ENCODE measurements around the gene SPINT2.
"Not testable (repeated sequence)": the region's sequence is repeated elsewhere in the genome, so short reads cannot be mapped to it uniquely, and the experiment has no call there.

SPINT2 gene, protein sequence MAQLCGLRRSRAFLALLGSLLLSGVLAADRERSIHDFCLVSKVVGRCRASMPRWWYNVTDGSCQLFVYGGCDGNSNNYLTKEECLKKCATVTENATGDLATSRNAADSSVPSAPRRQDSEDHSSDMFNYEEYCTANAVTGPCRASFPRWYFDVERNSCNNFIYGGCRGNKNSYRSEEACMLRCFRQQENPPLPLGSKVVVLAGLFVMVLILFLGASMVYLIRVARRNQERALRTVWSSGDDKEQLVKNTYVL

DNA sequence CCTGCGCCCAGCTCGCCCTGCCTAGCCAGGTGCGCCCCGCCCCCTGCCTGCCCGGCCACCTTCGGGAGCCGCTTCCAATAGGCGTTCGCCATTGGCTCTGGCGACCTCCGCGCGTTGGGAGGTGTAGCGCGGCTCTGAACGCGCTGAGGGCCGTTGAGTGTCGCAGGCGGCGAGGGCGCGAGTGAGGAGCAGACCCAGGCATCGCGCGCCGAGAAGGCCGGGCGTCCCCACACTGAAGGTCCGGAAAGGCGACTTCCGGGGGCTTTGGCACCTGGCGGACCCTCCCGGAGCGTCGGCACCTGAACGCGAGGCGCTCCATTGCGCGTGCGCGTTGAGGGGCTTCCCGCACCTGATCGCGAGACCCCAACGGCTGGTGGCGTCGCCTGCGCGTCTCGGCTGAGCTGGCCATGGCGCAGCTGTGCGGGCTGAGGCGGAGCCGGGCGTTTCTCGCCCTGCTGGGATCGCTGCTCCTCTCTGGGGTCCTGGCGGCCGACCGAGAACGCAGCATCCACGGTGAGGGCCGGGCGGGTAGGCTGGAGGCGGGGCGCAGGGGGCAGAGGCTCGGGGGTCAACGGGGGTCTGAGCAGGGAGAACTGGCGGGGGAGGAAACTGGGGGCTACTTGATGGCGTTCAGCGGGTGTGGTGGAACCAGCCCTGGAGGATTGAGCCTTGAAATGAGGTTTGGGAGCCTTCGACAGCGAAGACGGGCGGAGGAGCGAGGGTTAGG lies at the start of gene SPINT2:
TSS of gene SPINT2 (plus strand) at position 88 of the 727 bp plus-strand sequence. CDS start at position 408, 320 bp downstream.
- peak; percentile 96 to 99 for DNase-seq

DNA sequence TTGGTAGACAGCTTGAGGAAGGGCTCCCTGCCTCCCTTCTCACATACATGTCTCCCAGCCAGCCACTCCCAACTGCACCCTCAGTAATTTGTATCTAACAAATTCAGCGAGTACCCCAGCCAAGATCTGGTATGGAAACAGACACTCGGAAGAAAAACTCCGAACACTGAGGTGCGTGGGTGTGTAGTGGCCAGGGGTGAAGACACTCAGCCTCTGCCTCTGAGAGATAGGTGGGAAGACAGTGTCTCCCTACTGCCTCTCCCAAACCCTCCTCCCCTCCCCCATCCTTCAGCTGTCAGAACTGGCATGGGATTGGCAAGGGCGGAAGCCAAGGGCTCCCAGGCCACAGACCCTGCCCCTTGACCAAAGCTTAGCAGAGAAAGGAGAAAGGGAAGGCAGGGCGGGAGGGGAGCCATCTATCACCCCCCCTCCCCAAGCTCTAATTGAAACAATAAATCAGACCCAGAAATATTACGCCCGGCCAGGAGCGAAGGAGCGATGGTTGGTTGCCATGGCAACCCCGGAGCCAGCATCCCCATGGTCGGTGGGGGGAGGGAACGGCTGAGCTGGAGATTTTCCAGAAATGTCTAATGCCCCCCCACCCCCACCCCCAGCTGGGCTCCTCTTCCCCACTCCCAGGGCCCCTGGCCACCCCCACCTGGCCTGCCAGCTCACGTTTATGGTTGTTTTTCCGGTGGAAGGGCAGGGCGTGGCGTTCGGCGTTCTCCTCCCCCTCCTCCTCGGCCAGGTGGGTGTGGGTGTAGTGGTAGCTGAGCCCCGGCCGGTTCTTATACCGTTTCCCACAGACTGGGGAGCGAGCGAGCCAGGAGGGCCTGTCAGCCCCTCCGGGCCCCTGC lies 47.4 kb upstream of the SPINT2 start:
- no peak for DNase-seq

- no peak for DNase-seq
Measured at GRCh38 chr19:38218204-38218603, 46.2 kb upstream of the SPINT2 start.

DNA sequence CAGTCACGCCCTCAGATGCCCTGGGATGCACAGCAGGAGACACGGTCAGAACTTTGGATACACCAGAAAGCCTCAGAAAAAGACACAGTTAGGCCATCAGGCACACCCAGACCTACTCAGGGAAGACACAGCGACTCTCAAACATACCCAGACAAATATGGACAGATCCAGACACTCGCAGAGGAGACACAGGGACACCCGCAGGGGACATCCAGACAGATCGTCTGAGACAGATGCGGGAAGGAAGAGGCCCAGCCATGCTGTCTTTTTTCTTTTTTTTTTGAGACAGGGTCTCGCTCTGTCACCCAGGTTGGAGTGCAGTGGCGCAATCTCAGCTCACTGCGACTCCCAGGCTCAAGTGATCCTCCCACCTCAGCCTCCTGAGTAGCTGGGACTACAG lies 45.2 kb upstream of the SPINT2 start:
- no peak for DNase-seq

GRCh38 chr19:38221421-38221820 lies 43.0 kb upstream of the SPINT2 start:
- DNase-seq: no peak

DNA sequence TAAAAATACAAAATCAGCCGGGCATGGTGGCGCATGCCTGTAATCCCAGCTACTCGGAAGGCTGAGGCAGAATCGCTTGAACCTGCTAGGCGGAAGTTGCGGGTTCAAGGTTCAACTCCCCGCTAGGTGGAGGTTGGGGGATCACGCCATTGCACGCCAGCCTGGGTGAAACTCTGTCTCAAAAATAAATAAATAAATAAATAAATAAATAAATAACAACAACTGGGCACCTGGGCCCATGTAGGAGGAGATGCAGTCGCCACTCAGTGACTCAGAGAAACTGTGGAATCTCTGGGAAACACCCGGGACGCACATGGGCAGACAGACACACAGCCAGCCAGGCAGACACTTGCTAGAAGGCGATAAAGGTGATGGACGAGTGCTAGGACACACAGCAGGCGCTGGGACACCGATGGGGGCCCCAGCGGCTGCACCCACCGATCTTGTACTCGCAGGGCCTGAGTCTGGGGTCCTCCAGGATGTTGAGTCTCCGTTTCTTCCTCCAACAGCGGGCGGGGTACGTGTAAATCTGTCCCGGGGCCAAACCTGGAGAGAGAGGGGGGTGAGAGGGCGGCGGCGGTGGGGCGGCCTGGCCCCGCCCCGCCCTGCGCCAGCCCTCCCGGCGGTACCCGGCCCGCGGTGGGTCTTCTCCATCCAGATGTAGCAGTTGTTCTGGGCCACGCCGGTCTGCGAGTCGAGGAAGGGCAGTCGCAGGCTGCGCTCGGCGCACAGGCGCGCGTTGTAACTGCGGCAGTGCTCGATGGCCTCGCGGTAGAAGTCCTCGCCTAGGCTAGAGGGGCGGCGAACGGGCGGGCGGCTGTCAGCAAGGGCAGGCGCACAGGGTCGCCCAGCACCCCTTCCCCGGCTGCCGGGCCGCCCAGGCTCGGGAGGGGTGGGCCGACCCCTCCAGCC lies 42.2 kb upstream of the SPINT2 start:
- DNase-seq: no peak

DNA sequence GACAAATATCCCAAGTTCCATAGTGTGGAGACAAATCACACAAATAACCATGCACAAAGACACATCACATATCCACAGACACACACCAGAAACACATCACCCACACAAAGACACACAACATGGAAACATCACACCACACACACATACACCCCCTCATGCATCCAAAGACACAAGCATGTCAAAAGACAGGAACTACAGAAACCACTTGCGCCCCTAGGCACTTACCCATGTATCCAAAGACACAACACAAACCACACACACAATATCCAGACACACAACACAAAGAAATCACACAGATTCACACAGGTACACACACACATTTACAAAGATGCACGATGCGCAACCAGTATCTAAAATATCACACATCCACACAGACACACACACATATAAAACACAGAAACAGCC lies 41.3 kb upstream of the SPINT2 start:
- no peak for DNase-seq

- DNase-seq: no peak
Measured at GRCh38 chr19:38223617-38224013, 40.8 kb upstream of the SPINT2 start.

- peak; percentile 75 to 89 for DNase-seq
Measured at GRCh38 chr19:38224014-38224862, 40.1 kb upstream of the SPINT2 start, which contains the start of gene DPF1. Gene DPF1 (minus strand): TSS chr19:38224222. CDS start chr19:38224142, 80 bp downstream.

- DNase-seq: not testable (repeated sequence)
Measured at GRCh38 chr19:38224863-38225218, 39.5 kb upstream of the SPINT2 start.

DNA sequence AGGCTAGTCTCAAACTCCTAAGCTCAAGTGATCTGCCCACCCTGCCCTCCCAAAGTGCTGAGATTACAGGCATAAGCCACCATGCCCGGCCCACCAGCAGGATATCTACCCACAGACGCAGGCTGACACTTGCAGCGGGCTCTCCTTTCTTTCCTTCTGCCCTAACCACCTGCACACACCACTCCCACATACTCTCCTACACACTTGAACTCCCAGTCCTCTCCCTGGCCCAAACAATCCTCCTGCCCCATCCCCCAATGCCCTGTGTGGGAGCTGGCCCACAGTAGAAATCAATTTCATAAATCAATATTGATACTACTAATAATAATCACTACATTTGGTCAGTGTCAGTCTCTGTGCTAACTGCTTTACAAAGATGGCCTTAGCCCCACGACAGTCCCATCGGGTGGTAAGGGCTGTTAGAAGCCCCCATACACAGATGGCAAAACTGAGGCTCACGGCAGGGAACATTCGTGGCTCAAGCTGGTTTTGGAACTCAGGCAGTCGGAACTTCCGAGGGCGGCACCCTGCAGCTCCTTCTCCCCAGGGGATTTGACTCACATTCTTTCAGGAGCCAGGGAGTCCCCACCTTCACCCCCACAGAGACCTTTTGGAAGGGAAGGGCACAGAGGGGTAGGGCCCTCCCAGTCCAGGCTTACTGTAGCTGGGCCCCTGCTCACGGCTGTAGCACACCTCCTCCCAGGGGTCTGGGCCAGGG lies 36.9 kb upstream of the SPINT2 start:
- DNase-seq: no peak

DNA sequence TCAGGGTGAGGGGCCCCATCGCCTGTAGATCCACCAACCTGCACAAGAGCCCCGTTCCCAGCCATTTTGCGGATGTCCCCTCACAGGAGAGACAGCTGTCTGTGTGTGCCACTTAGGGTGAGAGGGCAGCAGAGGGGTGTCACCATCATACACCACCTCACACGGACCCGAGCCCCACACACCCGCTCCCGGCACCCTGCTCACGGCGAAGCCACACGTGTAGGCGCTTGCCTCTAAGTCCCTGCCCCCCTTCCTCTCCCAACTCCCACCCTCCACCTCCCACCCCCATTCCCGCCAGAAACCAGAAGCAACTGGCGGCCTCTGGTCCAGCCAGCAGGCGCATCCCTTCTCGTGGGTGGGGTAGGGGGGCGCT lies 36.4 kb upstream of the SPINT2 start:
- no peak for DNase-seq

DNA sequence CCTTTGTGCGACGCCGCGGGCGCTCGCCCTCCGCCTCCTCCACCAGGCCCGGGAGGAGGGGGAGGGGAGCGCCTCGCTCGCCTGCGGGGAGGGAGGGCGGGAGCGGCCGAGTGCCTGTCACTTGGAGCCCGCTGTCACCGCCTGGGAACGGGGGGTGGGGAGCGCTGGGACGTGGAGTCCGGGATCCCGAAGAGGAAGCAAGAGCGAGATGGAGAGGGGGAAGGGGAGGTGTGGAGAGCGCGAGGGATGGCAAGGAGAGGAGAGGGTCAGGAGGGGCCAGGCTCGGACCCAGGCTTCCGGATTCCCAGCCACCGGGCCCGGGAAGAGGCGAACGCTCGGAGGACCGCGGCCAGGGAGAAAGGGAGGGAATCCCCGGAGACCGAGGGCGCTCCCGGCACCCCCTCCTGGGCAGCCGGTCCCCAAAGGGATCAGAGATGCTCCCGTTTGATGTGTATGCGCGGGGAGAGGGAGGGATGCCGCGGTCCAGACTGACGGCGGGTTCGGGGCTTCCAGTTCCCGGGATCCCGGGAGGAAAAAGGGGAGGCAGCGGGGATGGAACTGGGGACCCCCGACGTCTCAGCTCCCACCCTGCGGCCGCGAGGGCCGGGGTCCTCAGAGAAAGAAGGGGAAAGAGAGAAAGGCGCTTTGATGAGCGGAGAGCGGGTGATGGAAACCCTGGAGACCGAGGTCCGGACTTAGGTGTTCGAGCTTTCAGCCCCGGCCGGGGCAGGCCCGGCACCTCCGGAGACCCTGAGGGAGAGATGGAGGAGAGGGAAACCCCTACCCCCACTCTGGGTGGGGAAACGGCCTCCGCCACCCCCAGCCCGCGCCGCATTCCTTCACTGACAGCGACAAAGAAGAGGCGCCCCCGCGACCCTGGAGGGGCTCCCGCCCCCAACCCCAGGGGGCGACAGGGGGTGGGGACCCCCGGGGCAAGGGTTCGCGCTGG lies 35.6 kb upstream of the SPINT2 start:
- DNase-seq: peak in 1 of 2 experiments; percentile 32

GRCh38 chr19:38229585-38230073 lies 34.7 kb upstream of the SPINT2 start:
- peak; percentile 95 to 97 for DNase-seq

- not testable (repeated sequence) for DNase-seq
Measured at GRCh38 chr19:38230506-38231133, 33.8 kb upstream of the SPINT2 start.

DNA sequence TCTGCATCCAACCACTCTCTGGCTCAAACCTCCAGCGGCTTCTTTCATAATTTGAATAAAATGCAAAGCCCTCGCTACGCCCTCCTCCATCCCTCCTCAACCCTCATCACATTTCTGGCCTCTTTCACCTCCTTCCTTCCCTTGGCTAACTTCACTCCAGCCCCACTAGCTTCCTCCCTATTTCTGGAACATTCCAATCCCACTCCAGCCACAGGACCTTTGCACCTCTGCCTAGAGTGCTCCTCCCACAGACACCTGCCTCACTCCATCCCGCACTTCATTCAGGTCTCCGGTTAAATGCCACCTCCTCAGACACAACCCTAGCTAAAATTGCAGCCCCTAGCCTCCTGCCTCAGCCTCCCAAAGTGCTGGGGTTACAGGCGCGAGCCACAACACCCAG lies 32.5 kb upstream of the SPINT2 start:
- no peak for DNase-seq

GRCh38 chr19:38233740-38234251 lies 30.6 kb upstream of the SPINT2 start:
- peak; percentile 40 to 85 for DNase-seq

DNA sequence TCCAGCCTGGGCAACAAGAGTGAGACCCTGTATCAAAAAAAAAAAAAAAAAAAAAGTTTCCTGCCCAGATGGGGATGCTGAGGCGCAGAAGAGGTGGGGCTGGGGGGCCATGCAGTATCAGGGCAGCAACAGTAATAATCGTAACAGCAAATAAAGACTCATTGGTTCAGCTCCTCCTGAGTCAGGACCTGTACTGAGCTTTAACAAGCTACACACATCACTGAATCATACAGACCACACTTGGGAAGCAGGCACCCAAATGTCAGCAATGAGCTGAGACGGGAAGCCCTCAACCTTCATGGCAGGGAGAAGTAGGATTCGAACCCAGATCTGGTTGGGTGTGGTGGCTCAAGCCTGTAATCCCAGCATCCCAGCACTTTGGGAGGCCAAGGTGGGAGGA lies 29.8 kb upstream of the SPINT2 start:
- DNase-seq: no peak

DNA sequence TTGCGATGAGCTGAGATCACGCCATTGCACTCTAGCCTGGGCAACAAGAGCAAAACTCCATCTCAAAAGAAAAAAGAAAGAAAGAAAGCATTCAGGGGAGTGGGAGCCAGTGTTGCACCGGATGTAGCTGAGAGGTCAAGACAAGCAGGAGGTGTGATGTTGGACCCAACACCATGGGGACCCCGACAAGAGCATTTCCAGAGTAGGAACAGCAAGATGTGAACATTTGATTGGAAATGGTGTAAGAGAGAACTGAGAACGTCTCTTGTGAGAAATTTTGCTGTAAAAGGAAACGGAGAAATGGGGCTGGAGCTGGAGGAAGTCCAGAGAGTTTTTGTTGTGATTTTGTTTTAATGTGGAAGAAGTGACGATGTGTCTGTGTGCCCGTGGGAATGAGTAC lies 24.6 kb upstream of the SPINT2 start:
- no peak for DNase-seq
